Liver (tissue), 2 donors: ENCODE measurements around the gene TLN1.

ENCODE experiments used
- RAD21 ChIP-seq, 2 donors: IDR thresholded peaks; 2 replicates each; pipeline ENCODE4 v1.6.1; 2016; ENCODE audit warnings: antibody characterized with exemption in 2 of 2, mild to moderate bottlenecking in 2 of 2
- TF ChIP-seq, protein P1 (sequence below): IDR thresholded peaks from 2 replicates; pipeline ENCODE4 v1.6.1; 2016; ENCODE audit warnings: antibody characterized with exemption, mild to moderate bottlenecking
- donor health status: healthy.

DNA sequence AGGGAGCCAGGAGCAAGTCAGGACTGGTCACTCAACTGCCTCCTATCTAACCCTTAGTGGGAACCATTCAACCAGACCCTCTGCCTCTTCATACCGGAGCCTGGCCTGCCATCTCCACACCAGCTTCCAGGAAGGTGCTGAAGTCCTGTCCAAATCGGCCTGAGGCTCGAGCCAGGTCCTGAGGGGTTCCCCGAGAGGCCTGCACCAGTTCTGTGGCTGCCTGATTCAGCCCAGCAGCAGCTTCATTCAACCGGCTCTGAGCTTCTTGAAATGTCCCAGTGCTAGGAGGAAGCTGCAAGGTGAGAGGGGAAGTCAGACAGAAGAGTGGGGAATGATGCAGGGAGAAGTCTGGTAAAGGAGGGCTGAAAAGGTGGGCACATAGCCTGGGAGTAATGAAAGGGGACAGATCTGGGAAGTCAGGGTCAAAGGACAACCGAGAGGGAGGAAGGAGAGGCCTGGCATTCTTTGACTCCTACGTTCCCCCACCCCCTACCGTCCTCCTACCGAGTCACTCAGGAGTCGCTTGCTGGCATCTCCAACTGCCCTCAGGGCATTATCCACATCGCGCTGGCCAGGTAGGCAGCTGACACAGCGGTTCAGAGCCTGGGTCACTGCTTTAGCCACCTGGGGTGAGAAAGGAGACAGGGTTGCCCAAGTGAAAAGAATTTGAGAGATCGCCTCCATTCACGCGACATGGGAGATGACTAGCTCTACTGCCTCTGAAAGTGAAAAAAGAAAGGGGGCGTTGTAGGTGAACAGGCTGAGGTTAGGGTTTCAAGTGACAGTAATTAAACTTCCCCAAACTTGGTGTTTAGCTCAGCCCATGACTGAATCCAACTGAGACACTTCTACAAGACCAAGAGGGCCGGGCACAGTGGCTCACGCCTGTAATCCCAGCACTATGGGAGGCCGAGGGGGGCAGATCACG lies 20.2 kb downstream of the TLN1 start:
- no peak for TF ChIP-seq RAD21 (IDR thresholded peaks at IDR 0.05)
- TF ChIP-seq, protein P1, sequence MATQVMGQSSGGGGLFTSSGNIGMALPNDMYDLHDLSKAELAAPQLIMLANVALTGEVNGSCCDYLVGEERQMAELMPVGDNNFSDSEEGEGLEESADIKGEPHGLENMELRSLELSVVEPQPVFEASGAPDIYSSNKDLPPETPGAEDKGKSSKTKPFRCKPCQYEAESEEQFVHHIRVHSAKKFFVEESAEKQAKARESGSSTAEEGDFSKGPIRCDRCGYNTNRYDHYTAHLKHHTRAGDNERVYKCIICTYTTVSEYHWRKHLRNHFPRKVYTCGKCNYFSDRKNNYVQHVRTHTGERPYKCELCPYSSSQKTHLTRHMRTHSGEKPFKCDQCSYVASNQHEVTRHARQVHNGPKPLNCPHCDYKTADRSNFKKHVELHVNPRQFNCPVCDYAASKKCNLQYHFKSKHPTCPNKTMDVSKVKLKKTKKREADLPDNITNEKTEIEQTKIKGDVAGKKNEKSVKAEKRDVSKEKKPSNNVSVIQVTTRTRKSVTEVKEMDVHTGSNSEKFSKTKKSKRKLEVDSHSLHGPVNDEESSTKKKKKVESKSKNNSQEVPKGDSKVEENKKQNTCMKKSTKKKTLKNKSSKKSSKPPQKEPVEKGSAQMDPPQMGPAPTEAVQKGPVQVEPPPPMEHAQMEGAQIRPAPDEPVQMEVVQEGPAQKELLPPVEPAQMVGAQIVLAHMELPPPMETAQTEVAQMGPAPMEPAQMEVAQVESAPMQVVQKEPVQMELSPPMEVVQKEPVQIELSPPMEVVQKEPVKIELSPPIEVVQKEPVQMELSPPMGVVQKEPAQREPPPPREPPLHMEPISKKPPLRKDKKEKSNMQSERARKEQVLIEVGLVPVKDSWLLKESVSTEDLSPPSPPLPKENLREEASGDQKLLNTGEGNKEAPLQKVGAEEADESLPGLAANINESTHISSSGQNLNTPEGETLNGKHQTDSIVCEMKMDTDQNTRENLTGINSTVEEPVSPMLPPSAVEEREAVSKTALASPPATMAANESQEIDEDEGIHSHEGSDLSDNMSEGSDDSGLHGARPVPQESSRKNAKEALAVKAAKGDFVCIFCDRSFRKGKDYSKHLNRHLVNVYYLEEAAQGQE, result no peak
